HepG2 (cell line): ENCODE data around the gene THRSP. TPM values are rescaled to one million over a fixed set of nuclear protein-coding genes. Genes with fewer than 3 reads are reported as not detected.

Experiments used
- ATAC-seq: fragments of 200-7000 bp; cut with Tn5 transposase; 3 replicates; pipeline ENCODE4 v1.9.1; 2020; ENCODE audit warnings: mild to moderate bottlenecking, moderate library complexity
- BruUV-seq: library from RNA; stranded (reverse); fragments of 400-500 nt; replicated peaks from 2 replicates; lab custom pipeline; 2021; lab: Mats Ljungman, UMichigan
- CTCF ChIA-PET: fragments of 300-600 bp; formaldehyde crosslinking; extraction: SDS; loops from one replicate; lab custom pipeline; 2021; ENCODE audit warnings: low total read pairs, inconsistent platforms, low intra/inter-chr PET ratio; lab: Yijun Ruan, JAX
- POLR2A ChIA-PET: fragments of 350-600 bp; sonication (Branson Sonifier 250); formaldehyde crosslinking; loops from one replicate; lab custom pipeline; 2020; ENCODE audit warnings: antibody characterized with exemption, inconsistent platforms; lab: Yijun Ruan, JAX
- DNase-seq: peaks from one replicate; pipeline ENCODE4 v3.0.0-alpha.2; 2015; ENCODE audit warnings: low spot score
- FAIRE-seq: peaks from 3 replicates; lab custom pipeline; 2011; peaks lifted over from hg19 to GRCh38; lab: Jason Lieb, UNC
- H2AFZ ChIP-seq: one replicate; pipeline ENCODE4 v1.6.1; 2011; ENCODE audit warnings: low read length, inconsistent platforms
- H3K27ac ChIP-seq: fragments of 300-600 bp; 3 replicates; pipeline ENCODE4 v1.8.0; 2011; ENCODE audit warnings: mixed run types, mild to moderate bottlenecking, mixed read lengths, low read length, inconsistent platforms; ENCODE audit not compliant: insufficient read depth; ENCODE audit errors: extremely low read length
- H3K27me3 ChIP-seq, 2 experiments: fragments of 200-600 bp in 1 of 2; 2 replicates in 1 of 2; 3 replicates in 1 of 2; pipeline versions ENCODE4 v1.6.0 to v1.8.0; 2011; ENCODE audit warnings: low read length in 2 of 2, mild to moderate bottlenecking in 2 of 2, moderate library complexity in 2 of 2, inconsistent platforms in 1 of 2; ENCODE audit not compliant: insufficient read depth in 2 of 2, control insufficient read depth in 1 of 2
- H3K36me3 ChIP-seq, 2 experiments: fragments of 200-600 bp in 1 of 2; replicated peaks in 1 of 2; 2 replicates in 1 of 2; 3 replicates in 1 of 2; pipeline versions ENCODE4 v1.5.1 to v1.8.0; 2011; ENCODE audit warnings: low read length in 2 of 2, inconsistent platforms in 1 of 2; ENCODE audit not compliant: insufficient read depth in 2 of 2, control insufficient read depth in 1 of 2
- H3K4me1 ChIP-seq: 2 replicates; pipeline ENCODE4 v1.5.1; 2012; ENCODE audit warnings: low read length, inconsistent platforms; ENCODE audit not compliant: insufficient read depth
- H3K4me2 ChIP-seq: 2 replicates; pipeline ENCODE4 v1.6.0; 2011; ENCODE audit warnings: low read depth, low read length, inconsistent platforms
- H3K4me3 ChIP-seq, 3 experiments: fragments of 200-600 bp in 1 of 3; sonication (generic), shearing (Covaris generic) in 1 of 3; replicated peaks in 1 of 3; 2 replicates each; pipeline ENCODE4 v1.5.1; 2011 to 2016; ENCODE audit warnings: low read length in 3 of 3, inconsistent platforms in 2 of 3, low read depth in 2 of 3, mild to moderate bottlenecking in 2 of 3, control low read depth in 1 of 3, mixed read lengths in 1 of 3; ENCODE audit not compliant: insufficient read depth in 1 of 3
- H3K79me2 ChIP-seq: one replicate; pipeline ENCODE4 v1.6.1; 2011; ENCODE audit warnings: low read length, inconsistent platforms; ENCODE audit not compliant: insufficient read depth
- H3K9ac ChIP-seq: 2 replicates; pipeline ENCODE4 v1.6.0; 2011; ENCODE audit warnings: mild to moderate bottlenecking, low read depth, low read length, inconsistent platforms; ENCODE audit not compliant: insufficient read depth
- H3K9me3 ChIP-seq: 2 replicates; pipeline ENCODE4 v1.5.1; 2012; ENCODE audit warnings: mild to moderate bottlenecking, low read length
- H4K20me1 ChIP-seq: 2 replicates; pipeline ENCODE4 v1.6.0; 2011; ENCODE audit warnings: inconsistent platforms, mild to moderate bottlenecking, low read length, moderate library complexity; ENCODE audit not compliant: insufficient read depth
- ATF1 ChIP-seq: IDR thresholded peaks from 2 replicates; pipeline ENCODE4 v1.6.1; 2016; ENCODE audit warnings: mild to moderate bottlenecking, control low read depth
- SMAD1 ChIP-seq: sonication (generic); formaldehyde crosslinking; IDR thresholded peaks from 2 replicates; pipeline ENCODE4 v1.4.0; 2020; ENCODE audit warnings: missing genetic modification reagents, low read depth, mild to moderate bottlenecking, borderline replicate concordance
- SRF ChIP-seq: IDR thresholded peaks from 2 replicates; pipeline ENCODE4 v1.6.1; 2011; ENCODE audit warnings: mild to moderate bottlenecking, low read depth, low read length, moderate library complexity
- ZBTB21 ChIP-seq: sonication (generic); formaldehyde crosslinking; IDR thresholded peaks from 2 replicates; pipeline ENCODE4 v1.4.0; 2020; ENCODE audit warnings: missing genetic modification reagents
- ZNF652 ChIP-seq: IDR thresholded peaks from 2 replicates; pipeline ENCODE4 v1.6.1; 2016; ENCODE audit warnings: low read depth, borderline replicate concordance
- WGBS: methylation state at CpG from one replicate; pipeline ENCODE4 v1.1.6; 2017; ENCODE audit warnings: low lambda C conversion rate; 5-methylcytosine and 5-hydroxymethylcytosine counted together
- in situ Hi-C: cut with HindIII; loops from 2 replicates; pipeline ENCODE4 v1.10.0; 2017; ENCODE audit warnings: low pct_unique_long_range_greater_than_20kb; ENCODE audit not compliant: extremely low pct_ligation_motif_present
- intact Hi-C: fragments of 100-400 bp; cut with micrococcal nuclease; formaldehyde crosslinking; loops from one replicate; pipeline ENCODE4 v1.10.0; 2022; ENCODE audit not compliant: unreplicated experiment
- polyA plus RNA-seq, 8 experiments: library from polyadenylated mRNA; depleted of rRNA in 3 of 8; stranded (reverse) in 7 of 8; unstranded in 1 of 8; fragments of >200 nt; fragmentation: Illumina TruSeq in 4 of 8; extraction: Trizol in 4 of 8; gene quantifications; 2 replicates each; pipeline versions ENCODE4 v1.2.1 to v1.2.3, GENCODE V29; 2011 to 2016; ENCODE audit warnings: low read depth in 4 of 8, missing spikeins in 1 of 8, mixed read lengths in 1 of 8; ENCODE audit not compliant: insufficient read depth in 1 of 8
- total RNA-seq, 5 experiments: library from RNA; depleted of rRNA; stranded (reverse); fragments of >200 nt; fragmentation: Illumina TruSeq; extraction: Trizol; gene quantifications; 2 replicates each; pipeline ENCODE4 v1.2.3, GENCODE V29; 2016; ENCODE audit warnings: low read depth in 1 of 5
- TF ChIP-seq, protein P1 (sequence below): sonication (generic); formaldehyde crosslinking; IDR thresholded peaks from 2 replicates; pipeline ENCODE4 v1.4.0; 2020; ENCODE audit warnings: mild to moderate bottlenecking, missing genetic modification reagents, borderline replicate concordance

THRSP gene
- total and polyA plus RNA-seq, 2 of the 13 experiments (the other 11 are each of a cell fraction or from before 2014, with no cell fraction given): 0.13 to 0.58 TPM

DNA sequence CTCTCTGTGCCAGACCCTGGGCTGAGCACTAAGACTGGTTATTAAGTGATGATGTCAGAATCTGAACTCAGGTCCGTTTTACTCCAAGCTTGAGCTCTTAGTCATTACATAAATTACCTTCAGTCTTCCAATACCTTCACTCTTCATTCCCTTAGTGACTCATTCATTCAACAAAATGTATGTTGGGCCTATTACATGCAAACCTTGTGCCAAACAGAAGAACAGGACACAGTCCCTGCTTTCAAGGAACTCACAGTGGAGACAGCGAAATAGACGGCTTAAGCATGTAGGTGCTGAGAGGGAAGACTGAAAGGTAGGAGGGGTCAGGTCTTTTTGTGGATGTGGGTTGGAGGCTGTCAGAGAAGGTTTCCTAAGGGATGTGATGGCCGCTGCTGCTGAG, 43.9 kb upstream of the THRSP start (continued):
- TF ChIP-seq ZBTB21: peak; percentile 51
- TF ChIP-seq ATF1 (CRISPR knock-in tag): no peak
- TF ChIP-seq, protein P1, sequence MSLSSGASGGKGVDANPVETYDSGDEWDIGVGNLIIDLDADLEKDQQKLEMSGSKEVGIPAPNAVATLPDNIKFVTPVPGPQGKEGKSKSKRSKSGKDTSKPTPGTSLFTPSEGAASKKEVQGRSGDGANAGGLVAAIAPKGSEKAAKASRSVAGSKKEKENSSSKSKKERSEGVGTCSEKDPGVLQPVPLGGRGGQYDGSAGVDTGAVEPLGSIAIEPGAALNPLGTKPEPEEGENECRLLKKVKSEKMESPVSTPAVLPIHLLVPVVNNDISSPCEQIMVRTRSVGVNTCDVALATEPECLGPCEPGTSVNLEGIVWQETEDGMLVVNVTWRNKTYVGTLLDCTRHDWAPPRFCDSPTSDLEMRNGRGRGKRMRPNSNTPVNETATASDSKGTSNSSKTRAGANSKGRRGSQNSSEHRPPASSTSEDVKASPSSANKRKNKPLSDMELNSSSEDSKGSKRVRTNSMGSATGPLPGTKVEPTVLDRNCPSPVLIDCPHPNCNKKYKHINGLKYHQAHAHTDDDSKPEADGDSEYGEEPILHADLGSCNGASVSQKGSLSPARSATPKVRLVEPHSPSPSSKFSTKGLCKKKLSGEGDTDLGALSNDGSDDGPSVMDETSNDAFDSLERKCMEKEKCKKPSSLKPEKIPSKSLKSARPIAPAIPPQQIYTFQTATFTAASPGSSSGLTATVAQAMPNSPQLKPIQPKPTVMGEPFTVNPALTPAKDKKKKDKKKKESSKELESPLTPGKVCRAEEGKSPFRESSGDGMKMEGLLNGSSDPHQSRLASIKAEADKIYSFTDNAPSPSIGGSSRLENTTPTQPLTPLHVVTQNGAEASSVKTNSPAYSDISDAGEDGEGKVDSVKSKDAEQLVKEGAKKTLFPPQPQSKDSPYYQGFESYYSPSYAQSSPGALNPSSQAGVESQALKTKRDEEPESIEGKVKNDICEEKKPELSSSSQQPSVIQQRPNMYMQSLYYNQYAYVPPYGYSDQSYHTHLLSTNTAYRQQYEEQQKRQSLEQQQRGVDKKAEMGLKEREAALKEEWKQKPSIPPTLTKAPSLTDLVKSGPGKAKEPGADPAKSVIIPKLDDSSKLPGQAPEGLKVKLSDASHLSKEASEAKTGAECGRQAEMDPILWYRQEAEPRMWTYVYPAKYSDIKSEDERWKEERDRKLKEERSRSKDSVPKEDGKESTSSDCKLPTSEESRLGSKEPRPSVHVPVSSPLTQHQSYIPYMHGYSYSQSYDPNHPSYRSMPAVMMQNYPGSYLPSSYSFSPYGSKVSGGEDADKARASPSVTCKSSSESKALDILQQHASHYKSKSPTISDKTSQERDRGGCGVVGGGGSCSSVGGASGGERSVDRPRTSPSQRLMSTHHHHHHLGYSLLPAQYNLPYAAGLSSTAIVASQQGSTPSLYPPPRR (CRISPR knock-in tag): no peak
- TF ChIP-seq SRF: no peak

DNA sequence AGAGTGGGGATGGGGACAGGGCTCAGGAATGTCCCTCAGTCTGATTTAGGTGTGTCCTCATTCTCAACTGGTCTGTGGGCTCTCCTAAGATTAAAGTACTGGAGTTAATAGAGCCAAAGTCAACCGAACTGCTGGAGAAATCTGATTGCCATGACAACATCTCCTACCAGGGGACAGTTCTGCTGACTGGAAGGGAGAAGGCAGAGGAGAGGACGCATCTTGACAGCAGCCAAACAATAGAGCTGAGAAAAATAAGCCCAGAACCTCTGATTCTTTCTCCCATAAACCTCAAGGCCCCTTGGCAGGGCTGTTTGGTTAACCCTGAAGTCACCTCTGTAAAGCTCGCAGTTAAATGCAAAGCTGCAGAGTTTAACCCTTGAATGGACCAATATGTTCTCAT, 43.4 kb upstream of the THRSP start:
- in situ Hi-C loops: no loop called here
- no peak overlapping the region for H2AFZ ChIP-seq
- H3K4me1 ChIP-seq: peaks cover 48% of the 10 kb centered on the region
- FAIRE-seq (no peak), DNase-seq (no peak)
- H3K4me3 ChIP-seq: no peak overlapping the region
- 31% methylated on average over 3 of the region's 3 CpGs for WGBS
- no peaks in the 10 kb centered on the region for H3K79me2 ChIP-seq
- H3K36me3 ChIP-seq: peaks cover 2 to 11% of the 10 kb centered on the region in 2 experiments; a peak in 4 of 5 replicates
- H3K4me2 ChIP-seq: peak overlapping the region; percentile 26
- no peaks in the 10 kb centered on the region for H4K20me1 ChIP-seq
- intact Hi-C loops: no loop called here
- BruUV-seq: no TSS peak
- no peaks in the 10 kb centered on the region for H3K27me3 ChIP-seq
- CTCF ChIA-PET: no interaction called here
- TF ChIP-seq ZNF652 (peak; percentile 78), SMAD1 (no peak)
- TF ChIP-seq, all 625 proteins: peak for 1
- no peaks in the 10 kb centered on the region for H3K9me3 ChIP-seq
- POLR2A ChIA-PET: interaction anchor here (1.2 to 4.8 kb wide), 3 partner anchors 12 to 26 kb away, joined by 3 to 27 read pairs (median 12); partner anchors contain the start of gene INTS4
- no peak overlapping the region for H3K9ac ChIP-seq
- no peak overlapping the region for H3K27ac ChIP-seq
- ATAC-seq: no peak
